Transverse colon (tissue), 4 donors: Measurements from ENCODE around the gene PCSK7.
A peak's percentile ranks its signal among the peaks of the same experiment; 100 is the strongest.

Experiments
- POLR2A ChIP-seq: fragments of 450-650 bp; IDR thresholded peaks from one replicate; pipeline ENCODE4 v1.6.1; 2016; ENCODE audit warnings: antibody characterized with exemption, mild to moderate bottlenecking, moderate library complexity
- POLR2AphosphoS5 ChIP-seq, 3 donors: sonication (generic); formaldehyde crosslinking; IDR thresholded peaks; one replicate each; pipeline ENCODE4 v1.6.1; 2016; ENCODE audit warnings: antibody characterized with exemption in 3 of 3
- TF ChIP-seq, protein P1 (sequence below), 5 experiments: fragments of 200-600 bp in 3 of 5; fragments of 450-650 bp in 2 of 5; sonication (generic) in 3 of 5; IDR thresholded peaks; 1 replicate in 2 of 5; 2 replicates in 3 of 5; pipeline ENCODE4 v1.5.1; 2016 to 2017; ENCODE audit warnings: antibody characterized with exemption in 5 of 5, inconsistent platforms in 3 of 5, mild to moderate bottlenecking in 2 of 5, moderate library complexity in 1 of 5

DNA sequence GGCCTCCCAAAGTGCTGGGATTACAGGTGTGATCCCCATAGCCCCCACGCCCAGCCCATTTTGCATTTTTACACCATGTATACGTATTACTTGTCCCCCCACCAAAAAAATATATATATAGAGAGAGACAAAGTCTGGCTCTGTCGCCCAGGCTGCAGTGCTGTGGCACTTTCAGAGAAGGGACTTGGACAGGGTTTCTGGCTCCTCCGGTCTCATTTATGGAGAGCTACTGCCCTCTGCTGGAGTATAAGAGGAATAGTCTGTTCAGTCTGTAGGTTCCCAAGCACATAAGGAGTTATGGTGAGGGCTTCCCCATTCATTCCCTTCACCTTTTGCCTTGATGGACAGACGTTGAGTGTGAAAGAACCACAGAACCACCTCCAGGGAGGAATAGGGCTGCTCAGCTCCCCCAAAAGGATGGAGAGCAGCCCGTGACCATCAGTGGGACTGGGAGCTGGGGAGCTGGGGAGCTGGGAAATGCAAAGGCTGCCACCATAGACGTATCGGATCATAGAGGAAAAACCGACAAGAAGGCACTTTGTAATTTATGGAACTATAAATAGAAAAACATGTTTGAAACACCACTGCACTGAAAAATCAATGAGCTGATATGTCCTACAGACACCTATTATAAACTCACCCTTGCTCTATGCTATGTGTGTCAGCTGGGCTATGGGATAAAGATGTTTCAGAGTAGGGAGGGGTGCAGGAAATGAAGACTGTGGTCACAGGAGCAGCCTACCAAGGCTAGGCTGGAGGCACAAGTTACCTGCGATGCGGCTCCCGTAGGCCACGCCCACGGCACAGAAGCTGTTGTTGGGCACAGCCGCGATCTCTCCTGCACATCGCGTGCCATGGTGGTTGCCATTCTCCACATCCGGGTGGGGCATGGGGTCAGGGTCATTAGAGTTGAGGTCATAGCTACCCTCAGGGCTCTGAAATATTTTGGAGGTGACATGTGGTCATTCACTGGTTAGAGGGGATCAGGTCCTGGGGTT, 5.2 kb downstream of the PCSK7 start:
- TF ChIP-seq, protein P1, sequence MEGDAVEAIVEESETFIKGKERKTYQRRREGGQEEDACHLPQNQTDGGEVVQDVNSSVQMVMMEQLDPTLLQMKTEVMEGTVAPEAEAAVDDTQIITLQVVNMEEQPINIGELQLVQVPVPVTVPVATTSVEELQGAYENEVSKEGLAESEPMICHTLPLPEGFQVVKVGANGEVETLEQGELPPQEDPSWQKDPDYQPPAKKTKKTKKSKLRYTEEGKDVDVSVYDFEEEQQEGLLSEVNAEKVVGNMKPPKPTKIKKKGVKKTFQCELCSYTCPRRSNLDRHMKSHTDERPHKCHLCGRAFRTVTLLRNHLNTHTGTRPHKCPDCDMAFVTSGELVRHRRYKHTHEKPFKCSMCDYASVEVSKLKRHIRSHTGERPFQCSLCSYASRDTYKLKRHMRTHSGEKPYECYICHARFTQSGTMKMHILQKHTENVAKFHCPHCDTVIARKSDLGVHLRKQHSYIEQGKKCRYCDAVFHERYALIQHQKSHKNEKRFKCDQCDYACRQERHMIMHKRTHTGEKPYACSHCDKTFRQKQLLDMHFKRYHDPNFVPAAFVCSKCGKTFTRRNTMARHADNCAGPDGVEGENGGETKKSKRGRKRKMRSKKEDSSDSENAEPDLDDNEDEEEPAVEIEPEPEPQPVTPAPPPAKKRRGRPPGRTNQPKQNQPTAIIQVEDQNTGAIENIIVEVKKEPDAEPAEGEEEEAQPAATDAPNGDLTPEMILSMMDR (IDR thresholded peaks at IDR 0.05): peak; percentile 76 to 91 (median 81)
- peak in 2 of 3 donors; percentile 33 to 35 for TF ChIP-seq POLR2AphosphoS5 (IDR thresholded peaks at IDR 0.05)
- TF ChIP-seq POLR2A: no peak
